ENCODE results near the gene SKAP1. TPM values are rescaled to one million over a fixed set of nuclear protein-coding genes. Genes with fewer than 3 reads are reported as not detected.

The SKAP1 gene
- polyA plus RNA-seq, 1 of the 3 experiments (the other 2 are of a cell fraction), result not detected

GRCh38 chr17:48285614-48286013 lies 144.4 kb downstream of the SKAP1 start:
- no peak overlapping the region for H2AFZ ChIP-seq (ENCODE audit: low read depth)
- no peak overlapping the region for H3K4me3 ChIP-seq (ENCODE audit: low read depth in 2 of 2, low read length in 1 of 2)
- no peaks in the 10 kb centered on the region for H3F3A ChIP-seq (replicated peaks; ENCODE audit: insufficient read depth)
- POLR2A ChIA-PET, result no interaction called here
- no peak overlapping the region for H3K9ac ChIP-seq
- TF ChIP-seq NRF1 (IDR thresholded peaks at IDR 0.05; ENCODE audit: low read depth, low read length), result no peak
- no peak for TF ChIP-seq TEAD4 (IDR thresholded peaks at IDR 0.05; ENCODE audit: borderline replicate concordance, insufficient read depth)
- TF ChIP-seq GABPA (IDR thresholded peaks at IDR 0.05; ENCODE audit: low read depth), result no peak
- TF ChIP-seq TAF1 (IDR thresholded peaks at IDR 0.05; ENCODE audit: borderline replicate concordance, low read depth, low read length), result no peak
- TF ChIP-seq PBX3 (IDR thresholded peaks at IDR 0.05), result no peak
- no peak for TF ChIP-seq POLR2AphosphoS5 (IDR thresholded peaks at IDR 0.05; ENCODE audit: low read depth, low read length)
- TF ChIP-seq RXRA (IDR thresholded peaks at IDR 0.05; ENCODE audit: borderline replicate concordance, low read depth), result no peak
- no peak for TF ChIP-seq CTCF (IDR thresholded peaks at IDR 0.05)
- no peak for TF ChIP-seq RCOR1 (IDR thresholded peaks at IDR 0.05; ENCODE audit: low read length)
- no peak for TF ChIP-seq SIN3A (IDR thresholded peaks at IDR 0.05; ENCODE audit: borderline replicate concordance, low read depth, low read length)
- TF ChIP-seq FOSL2 (IDR thresholded peaks at IDR 0.05; ENCODE audit: borderline replicate concordance, low read depth), result no peak
- TF ChIP-seq CHD2 (IDR thresholded peaks at IDR 0.05; ENCODE audit: low read length, partially characterized antibody), result no peak
- no peak for TF ChIP-seq EZH2phosphoT487 (IDR thresholded peaks at IDR 0.05; ENCODE audit: borderline replicate concordance, low read depth)
- TF ChIP-seq MXI1 (IDR thresholded peaks at IDR 0.05; ENCODE audit: low read depth, low read length), result no peak
- no peak for TF ChIP-seq MEF2A (IDR thresholded peaks at IDR 0.05; ENCODE audit: borderline replicate concordance, low read depth)
- TF ChIP-seq USF1 (IDR thresholded peaks at IDR 0.05; ENCODE audit: borderline replicate concordance, low read depth), result no peak
- TF ChIP-seq GATA2 (CRISPR knock-in tag; IDR thresholded peaks at IDR 0.05), result no peak
- no peaks in the 10 kb centered on the region for H3K4me1 ChIP-seq (ENCODE audit: control insufficient read depth in 1 of 2, insufficient read depth in 2 of 2, low read depth in 1 of 2, low read length in 1 of 2)
- no peak overlapping the region for H3K27ac ChIP-seq (ENCODE audit: low read depth in 2 of 2, low read length in 1 of 2)
- CTCF ChIA-PET, result interaction anchor here (0.8 kb wide), 1 partner anchor 50 kb away, joined by 3 read pairs; no protein-coding TSS in a partner anchor
- H3K4me2 ChIP-seq, result no peak overlapping the region
- H3K27me3 ChIP-seq (ENCODE audit: insufficient read depth), result peaks cover 58% of the 10 kb centered on the region; the same call in 1 of the 2 replicates
- DNase-seq, result no peak
- no peaks in the 10 kb centered on the region for H3K9me3 ChIP-seq
- H3K9me2 ChIP-seq, result peaks cover 5% of the 10 kb centered on the region; the same call in 1 of the 2 replicates
- no peaks in the 10 kb centered on the region for H3K79me2 ChIP-seq (ENCODE audit: insufficient read depth)
- no peaks in the 10 kb centered on the region for H3K36me3 ChIP-seq (replicated peaks in 1 of 2; ENCODE audit: control insufficient read depth in 1 of 2, insufficient read depth in 2 of 2, low read length in 1 of 2)
- no peaks in the 10 kb centered on the region for H4K20me1 ChIP-seq (ENCODE audit: insufficient read depth)

All from SK-N-SH (cell line).